ENCODE data around the gene RPUSD4.
"Not testable (repeated sequence)": the region's sequence is repeated elsewhere in the genome, so short reads cannot be mapped to it uniquely, and the experiment has no call there.

The RPUSD4 gene

DNA sequence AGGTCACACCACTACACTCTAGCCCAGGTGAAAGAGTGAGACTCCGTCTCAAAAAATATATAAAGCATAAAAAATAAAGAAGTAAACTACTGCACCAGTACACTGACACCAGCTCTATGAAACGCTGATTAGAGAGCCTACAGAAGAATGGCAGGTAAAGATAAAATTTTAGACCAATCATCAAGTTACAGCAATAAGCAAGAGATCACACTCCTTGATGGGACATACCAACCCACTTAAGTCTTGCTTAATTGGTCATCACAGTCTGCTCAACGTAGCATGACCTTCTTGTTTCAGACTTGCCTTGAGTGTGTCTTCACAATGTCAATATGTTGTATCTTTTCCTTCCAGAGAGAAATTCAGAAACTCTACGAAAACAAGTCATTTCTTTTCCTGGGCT is 44.8 kb upstream of the RPUSD4 start:
- Histone ChIP-seq H4K20me1 (ENCODE audit: insufficient read depth, low read length, poor library complexity, severe bottlenecking) (no peaks in the 10 kb centered on the region), H3K79me2 (ENCODE audit: insufficient read depth, low read length) (no peaks in the 10 kb centered on the region), H3K9ac (ENCODE audit: low read depth, low read length, poor library complexity, severe bottlenecking) (no peak overlapping the region), H3K27me3 (ENCODE audit: insufficient read depth, low read length, poor library complexity, severe bottlenecking) (no peaks in the 10 kb centered on the region), H3K36me3 (ENCODE audit: insufficient read depth, low read length) (peaks cover 54% of the 10 kb centered on the region; the same call in 1 of the 2 replicates), H2AFZ (ENCODE audit: low read length) (no peak overlapping the region), H3K4me2 (ENCODE audit: low read depth, low read length, poor library complexity, severe bottlenecking) (no peak overlapping the region), H3K4me3 (ENCODE audit: low read length, poor library complexity, severe bottlenecking) (no peak overlapping the region), H3K9me3 (ENCODE audit: insufficient read depth, low read depth, low read length) (no peaks in the 10 kb centered on the region), H3F3A (ENCODE audit: low read depth) (no peaks in the 10 kb centered on the region), H3K9me2 (replicated peaks; ENCODE audit: low read depth, low read length) (no peaks in the 10 kb centered on the region), H3K4me1 (ENCODE audit: insufficient read depth, low read length, poor library complexity, severe bottlenecking) (no peaks in the 10 kb centered on the region)
- TF ChIP-seq, protein P1, sequence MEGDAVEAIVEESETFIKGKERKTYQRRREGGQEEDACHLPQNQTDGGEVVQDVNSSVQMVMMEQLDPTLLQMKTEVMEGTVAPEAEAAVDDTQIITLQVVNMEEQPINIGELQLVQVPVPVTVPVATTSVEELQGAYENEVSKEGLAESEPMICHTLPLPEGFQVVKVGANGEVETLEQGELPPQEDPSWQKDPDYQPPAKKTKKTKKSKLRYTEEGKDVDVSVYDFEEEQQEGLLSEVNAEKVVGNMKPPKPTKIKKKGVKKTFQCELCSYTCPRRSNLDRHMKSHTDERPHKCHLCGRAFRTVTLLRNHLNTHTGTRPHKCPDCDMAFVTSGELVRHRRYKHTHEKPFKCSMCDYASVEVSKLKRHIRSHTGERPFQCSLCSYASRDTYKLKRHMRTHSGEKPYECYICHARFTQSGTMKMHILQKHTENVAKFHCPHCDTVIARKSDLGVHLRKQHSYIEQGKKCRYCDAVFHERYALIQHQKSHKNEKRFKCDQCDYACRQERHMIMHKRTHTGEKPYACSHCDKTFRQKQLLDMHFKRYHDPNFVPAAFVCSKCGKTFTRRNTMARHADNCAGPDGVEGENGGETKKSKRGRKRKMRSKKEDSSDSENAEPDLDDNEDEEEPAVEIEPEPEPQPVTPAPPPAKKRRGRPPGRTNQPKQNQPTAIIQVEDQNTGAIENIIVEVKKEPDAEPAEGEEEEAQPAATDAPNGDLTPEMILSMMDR (conservative IDR thresholded peaks at IDR 0.05; ENCODE audit: low read length): no peak
- TF ChIP-seq EZH2phosphoT487 (IDR thresholded peaks at IDR 0.05; ENCODE audit: borderline replicate concordance): no peak

DNA sequence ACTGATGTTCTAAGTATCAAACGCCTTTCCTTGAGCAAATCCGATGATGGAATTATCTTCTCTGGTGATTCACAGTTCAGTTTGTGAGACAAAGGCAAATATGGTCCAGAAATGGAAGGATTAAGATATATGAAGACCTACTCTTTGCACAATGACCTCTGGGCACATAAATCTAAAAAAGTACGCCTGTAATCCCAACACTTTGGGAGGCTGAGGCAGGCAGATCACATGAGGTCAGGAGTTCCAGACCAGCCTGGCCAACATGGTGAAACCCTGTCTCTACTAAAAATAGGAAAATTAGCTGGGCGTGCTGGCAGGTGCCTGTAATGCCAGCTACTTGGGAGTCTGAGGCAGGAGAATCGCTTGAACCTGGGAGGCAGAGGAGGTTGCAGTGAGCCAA is 44.1 kb upstream of the RPUSD4 start:
- not testable (repeated sequence) for H4K20me1 ChIP-seq (ENCODE audit: insufficient read depth, low read length, poor library complexity, severe bottlenecking); H3K4me1 ChIP-seq (ENCODE audit: insufficient read depth, low read length, poor library complexity, severe bottlenecking); H3K9ac ChIP-seq (ENCODE audit: low read depth, low read length, poor library complexity, severe bottlenecking); H2AFZ ChIP-seq (ENCODE audit: low read length); H3K79me2 ChIP-seq (ENCODE audit: insufficient read depth, low read length); H3K9me3 ChIP-seq (ENCODE audit: insufficient read depth, low read depth, low read length); H3K27me3 ChIP-seq (ENCODE audit: insufficient read depth, low read length, poor library complexity, severe bottlenecking); H3F3A ChIP-seq (ENCODE audit: low read depth); H3K4me3 ChIP-seq (ENCODE audit: low read length, poor library complexity, severe bottlenecking); H3K9me2 ChIP-seq (replicated peaks; ENCODE audit: low read depth, low read length); H3K4me2 ChIP-seq (ENCODE audit: low read depth, low read length, poor library complexity, severe bottlenecking)
- H3K36me3 ChIP-seq (ENCODE audit: insufficient read depth, low read length): peaks cover 55% of the 10 kb centered on the region; the same call in 1 of the 2 replicates

DNA sequence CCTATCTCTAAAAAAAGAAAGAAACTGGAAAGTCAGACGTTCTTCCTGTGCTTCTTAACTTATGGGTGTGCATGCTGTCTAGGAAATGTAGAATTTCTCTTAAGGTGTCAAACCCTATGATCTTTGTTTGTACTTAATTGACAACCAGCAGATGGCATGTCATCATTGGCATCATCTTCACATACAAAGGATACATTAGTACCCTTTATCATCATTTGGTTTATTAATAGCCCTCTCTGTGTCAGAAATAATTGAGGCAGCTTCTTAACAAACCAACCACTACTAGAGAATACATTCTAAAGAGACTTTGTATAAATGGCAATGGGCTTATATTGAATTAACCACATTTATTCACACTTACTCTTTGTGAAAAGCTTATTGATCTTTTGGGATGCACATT is 43.4 kb upstream of the RPUSD4 start:
- Histone ChIP-seq H3K4me3 (ENCODE audit: low read length, poor library complexity, severe bottlenecking) (no peak overlapping the region), H3K79me2 (ENCODE audit: insufficient read depth, low read length) (no peaks in the 10 kb centered on the region), H2AFZ (ENCODE audit: low read length) (no peak overlapping the region), H3F3A (ENCODE audit: low read depth) (no peaks in the 10 kb centered on the region), H3K9ac (ENCODE audit: low read depth, low read length, poor library complexity, severe bottlenecking) (no peak overlapping the region), H3K4me2 (ENCODE audit: low read depth, low read length, poor library complexity, severe bottlenecking) (no peak overlapping the region), H3K9me2 (replicated peaks; ENCODE audit: low read depth, low read length) (no peaks in the 10 kb centered on the region), H3K36me3 (ENCODE audit: insufficient read depth, low read length) (peaks cover 55% of the 10 kb centered on the region; the same call in 1 of the 2 replicates), H3K27me3 (ENCODE audit: insufficient read depth, low read length, poor library complexity, severe bottlenecking) (no peaks in the 10 kb centered on the region), H3K9me3 (ENCODE audit: insufficient read depth, low read depth, low read length) (no peaks in the 10 kb centered on the region), H3K4me1 (ENCODE audit: insufficient read depth, low read length, poor library complexity, severe bottlenecking) (no peaks in the 10 kb centered on the region), H4K20me1 (ENCODE audit: insufficient read depth, low read length, poor library complexity, severe bottlenecking) (no peaks in the 10 kb centered on the region)
- no peak for TF ChIP-seq EZH2phosphoT487 (IDR thresholded peaks at IDR 0.05; ENCODE audit: borderline replicate concordance)
- TF ChIP-seq, protein P1 (conservative IDR thresholded peaks at IDR 0.05; ENCODE audit: low read length): no peak

- no peak for TF ChIP-seq EZH2phosphoT487 (IDR thresholded peaks at IDR 0.05; ENCODE audit: borderline replicate concordance)
- TF ChIP-seq, protein P1 (conservative IDR thresholded peaks at IDR 0.05; ENCODE audit: low read length): no peak
- Histone ChIP-seq H3K4me2 (ENCODE audit: low read depth, low read length, poor library complexity, severe bottlenecking) (no peak overlapping the region), H3K27me3 (ENCODE audit: insufficient read depth, low read length, poor library complexity, severe bottlenecking) (no peaks in the 10 kb centered on the region), H3K9me3 (ENCODE audit: insufficient read depth, low read depth, low read length) (no peaks in the 10 kb centered on the region), H3F3A (ENCODE audit: low read depth) (no peaks in the 10 kb centered on the region), H3K36me3 (ENCODE audit: insufficient read depth, low read length) (peaks cover 55% of the 10 kb centered on the region; the same call in 1 of the 2 replicates), H3K4me3 (ENCODE audit: low read length, poor library complexity, severe bottlenecking) (no peak overlapping the region), H3K79me2 (ENCODE audit: insufficient read depth, low read length) (no peaks in the 10 kb centered on the region), H3K9ac (ENCODE audit: low read depth, low read length, poor library complexity, severe bottlenecking) (no peak overlapping the region), H3K9me2 (replicated peaks; ENCODE audit: low read depth, low read length) (no peaks in the 10 kb centered on the region), H4K20me1 (ENCODE audit: insufficient read depth, low read length, poor library complexity, severe bottlenecking) (no peaks in the 10 kb centered on the region), H3K4me1 (ENCODE audit: insufficient read depth, low read length, poor library complexity, severe bottlenecking) (no peaks in the 10 kb centered on the region), H2AFZ (ENCODE audit: low read length) (no peak overlapping the region)
Measured at GRCh38 chr11:126253265-126253664, 41.8 kb upstream of the RPUSD4 start.

Measured in Loucy (cell line).